HG03064 (cell line): ENCODE data around the gene ACTN3.
"Not testable (repeated sequence)": the region's sequence is repeated elsewhere in the genome, so short reads cannot be mapped to it uniquely, and the experiment has no call there.

ENCODE experiments used
- ATAC-seq: cut with Tn5 transposase; IDR thresholded peaks from one replicate; pipeline ENCODE4 v1.9.1; 2021; ENCODE audit warnings: low read depth; ENCODE audit not compliant: unreplicated experiment

The ACTN3 gene

DNA sequence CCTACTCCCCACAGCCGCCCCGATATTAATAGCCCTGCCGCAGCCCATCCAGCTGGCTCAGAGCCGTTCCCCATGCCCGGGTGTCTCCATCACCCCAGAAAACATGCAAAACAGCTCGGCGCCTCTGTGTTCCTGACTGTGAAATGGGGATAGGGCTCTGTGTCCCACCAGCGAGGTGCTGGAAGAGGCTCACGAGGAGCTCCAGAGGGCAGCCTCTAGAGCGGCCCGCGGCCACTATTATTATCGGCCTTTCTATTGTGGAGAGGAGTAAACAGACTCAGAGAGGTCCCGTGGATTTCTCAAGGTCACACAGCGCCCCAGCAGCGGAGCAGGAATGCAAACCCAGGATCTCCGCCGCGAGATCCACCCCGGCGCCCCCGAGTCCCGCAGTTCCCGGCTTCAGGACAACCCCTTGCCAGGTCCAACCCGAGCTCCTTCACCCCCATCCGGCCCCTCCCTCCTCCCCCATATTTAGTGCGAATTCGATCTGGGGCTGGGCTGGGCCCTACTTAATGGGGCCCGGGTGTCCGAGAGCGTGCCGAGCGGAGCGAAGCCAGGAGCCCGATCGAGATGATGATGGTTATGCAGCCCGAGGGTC lies at the start of gene ACTN3:
Gene ACTN3, plus strand, starts transcription at position 536 of the 598 bp plus-strand sequence. Its CDS starts 35 bp downstream, at position 571.
- ATAC-seq: no peak

DNA sequence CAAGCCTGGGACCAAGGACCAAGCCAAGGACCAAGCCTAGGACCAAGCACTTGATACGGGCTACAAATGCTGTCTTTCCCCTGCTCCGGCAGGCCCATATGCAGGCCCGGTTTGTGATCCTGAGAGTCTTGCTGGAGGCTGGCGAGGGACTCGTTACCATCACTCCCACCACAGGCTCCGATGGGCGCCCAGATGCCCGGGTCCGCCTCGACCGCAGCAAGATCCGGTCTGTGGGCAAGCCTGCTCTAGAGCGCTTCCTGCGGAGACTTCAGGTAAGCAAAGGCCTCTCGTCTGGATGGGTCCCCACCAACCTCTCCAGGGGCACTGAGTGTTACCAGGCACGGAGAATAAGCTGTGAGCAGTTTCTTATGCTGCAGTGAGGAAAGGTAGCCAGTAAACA lies 49.5 kb upstream of the ACTN3 start:
- no peak for ATAC-seq

DNA sequence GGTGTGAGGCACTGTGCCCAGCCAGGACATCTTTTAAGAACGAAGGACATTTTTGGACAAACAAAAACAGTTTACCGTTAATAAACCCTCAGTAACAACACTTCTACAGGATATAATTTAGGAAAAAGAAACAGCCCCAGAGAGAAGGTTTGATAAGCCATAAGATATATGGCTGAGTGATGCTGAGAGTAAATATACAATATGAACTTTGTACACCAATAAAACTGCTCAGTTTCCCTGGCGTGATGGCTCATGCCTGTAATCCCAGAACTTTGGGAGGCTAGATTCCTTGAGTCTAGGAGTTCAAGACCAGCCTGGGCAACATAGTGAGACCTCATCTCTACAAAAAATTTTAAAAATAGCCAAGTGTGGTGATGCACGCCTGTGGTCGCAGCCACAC lies 48.2 kb upstream of the ACTN3 start:
- ATAC-seq: no peak

DNA sequence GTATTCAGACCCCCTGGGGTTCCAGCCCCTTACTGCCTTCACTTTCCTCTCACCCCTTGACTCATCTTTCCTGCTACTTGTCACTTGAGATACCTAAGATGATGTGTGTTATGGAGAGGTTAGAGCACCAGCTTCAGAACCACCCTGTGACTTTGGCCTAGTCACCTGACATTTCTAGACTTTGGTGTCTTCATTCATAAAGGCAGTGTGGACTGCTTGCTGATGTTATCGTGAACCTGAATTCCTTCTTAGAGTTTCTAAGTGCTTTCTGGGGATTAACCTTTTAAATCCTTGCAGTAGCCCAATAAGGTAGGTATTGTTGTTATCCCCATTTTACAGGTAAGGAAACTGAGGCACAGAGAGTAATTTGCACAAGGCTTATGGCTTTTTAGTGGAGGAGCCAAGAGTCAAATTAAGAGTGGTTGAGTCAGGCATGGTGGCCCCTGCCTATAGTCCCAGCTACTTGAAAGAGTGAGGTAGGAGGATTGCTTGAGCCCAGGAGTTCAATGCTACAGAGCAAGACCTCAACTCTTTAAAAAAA lies 41.4 kb upstream of the ACTN3 start:
- ATAC-seq: no peak

DNA sequence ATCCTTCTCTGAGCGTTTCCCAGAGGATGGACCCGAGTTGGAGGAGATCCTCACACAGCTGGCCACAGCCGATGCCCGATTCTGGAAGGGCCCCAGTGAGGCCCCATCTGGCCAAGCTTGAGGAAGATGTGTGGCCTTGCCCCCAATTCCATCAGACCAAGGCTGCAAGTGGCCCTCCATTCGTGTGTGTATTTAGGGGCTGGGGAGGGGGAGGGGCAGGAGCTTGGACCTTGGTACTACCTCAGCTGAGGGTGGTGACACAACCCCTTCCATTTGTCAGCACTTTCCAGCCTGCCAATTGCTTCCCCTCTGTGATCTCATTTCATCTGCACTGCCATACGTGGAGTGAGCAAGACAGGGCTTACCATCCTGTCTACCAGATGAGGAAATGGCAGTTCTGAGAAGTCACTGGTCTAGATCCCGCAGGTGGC lies 37.6 kb upstream of the ACTN3 start:
- ATAC-seq: no peak

DNA sequence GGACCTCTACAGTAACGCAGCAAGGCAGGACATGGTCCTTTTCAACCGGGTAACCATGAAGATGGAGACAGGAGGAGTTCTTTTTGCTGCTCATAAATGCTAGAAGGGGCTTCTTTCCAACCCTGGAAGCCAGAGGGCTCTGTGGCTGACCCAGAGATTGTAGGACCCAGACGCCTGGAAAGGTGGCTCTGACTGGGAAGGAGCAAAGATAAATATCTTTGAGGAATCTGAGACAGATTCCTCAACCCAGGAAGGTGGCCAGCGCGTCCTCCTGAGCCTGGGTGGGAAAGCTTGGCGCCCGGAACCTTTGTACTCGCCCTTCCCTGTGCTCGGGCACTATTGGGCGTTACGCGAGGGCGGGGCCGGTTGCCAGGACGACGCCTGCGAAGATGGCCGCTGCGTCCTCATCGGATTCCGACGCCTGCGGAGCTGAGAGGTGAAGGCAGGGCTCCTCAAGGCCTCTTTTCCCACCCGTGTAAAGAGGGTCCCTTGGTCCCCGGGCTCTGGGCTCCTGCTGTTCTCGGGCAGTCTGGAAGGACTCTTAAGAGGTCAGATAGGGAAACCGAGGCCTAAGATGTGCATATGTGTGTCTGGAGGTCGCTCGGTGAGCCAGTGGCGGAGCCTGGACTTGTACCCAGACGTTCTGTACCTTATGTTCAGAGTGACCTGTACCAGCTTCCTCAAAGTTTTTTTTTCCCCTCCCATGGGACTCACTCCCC lies 36.3 kb upstream of the ACTN3 start, which contains the start of gene BBS1:
Gene BBS1, plus strand, starts transcription at position 365 of the 719 bp plus-strand sequence. Its CDS starts 25 bp downstream, at position 390.
- ATAC-seq: no peak

DNA sequence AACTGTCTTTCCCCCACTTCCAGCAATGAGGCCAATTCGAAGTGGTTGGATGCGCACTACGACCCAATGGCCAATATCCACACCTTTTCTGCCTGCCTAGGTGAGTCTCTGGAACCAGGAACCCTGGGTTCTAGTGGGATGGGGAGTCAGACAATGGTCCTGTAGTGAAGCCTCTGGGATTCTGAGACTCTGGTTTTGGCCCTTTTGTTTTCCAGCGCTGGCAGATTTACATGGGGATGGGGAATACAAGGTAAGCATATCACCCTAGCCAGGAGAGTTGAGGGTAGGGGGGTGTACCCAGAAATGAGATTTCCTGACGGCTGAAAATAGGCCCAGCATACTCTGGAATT lies 35.7 kb upstream of the ACTN3 start:
- no peak for ATAC-seq

DNA sequence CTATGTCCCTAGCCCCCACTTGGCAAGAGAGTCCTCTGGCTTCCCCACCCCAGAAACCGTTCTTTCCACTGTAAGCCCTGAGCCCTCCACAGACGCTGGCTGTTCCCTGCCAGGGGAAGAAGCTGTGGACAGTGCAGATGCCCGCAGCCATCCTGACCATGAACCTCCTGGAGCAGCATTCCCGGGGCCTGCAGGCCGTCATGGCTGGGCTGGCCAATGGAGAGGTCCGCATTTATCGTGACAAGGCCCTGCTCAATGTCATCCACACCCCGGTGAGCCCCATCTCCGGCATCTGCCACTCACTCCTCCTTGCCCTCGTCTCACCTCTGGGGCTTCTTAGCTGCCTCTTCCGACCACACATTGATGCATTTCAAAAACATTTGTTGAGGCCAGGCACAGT lies 23.1 kb upstream of the ACTN3 start:
- ATAC-seq: no peak

DNA sequence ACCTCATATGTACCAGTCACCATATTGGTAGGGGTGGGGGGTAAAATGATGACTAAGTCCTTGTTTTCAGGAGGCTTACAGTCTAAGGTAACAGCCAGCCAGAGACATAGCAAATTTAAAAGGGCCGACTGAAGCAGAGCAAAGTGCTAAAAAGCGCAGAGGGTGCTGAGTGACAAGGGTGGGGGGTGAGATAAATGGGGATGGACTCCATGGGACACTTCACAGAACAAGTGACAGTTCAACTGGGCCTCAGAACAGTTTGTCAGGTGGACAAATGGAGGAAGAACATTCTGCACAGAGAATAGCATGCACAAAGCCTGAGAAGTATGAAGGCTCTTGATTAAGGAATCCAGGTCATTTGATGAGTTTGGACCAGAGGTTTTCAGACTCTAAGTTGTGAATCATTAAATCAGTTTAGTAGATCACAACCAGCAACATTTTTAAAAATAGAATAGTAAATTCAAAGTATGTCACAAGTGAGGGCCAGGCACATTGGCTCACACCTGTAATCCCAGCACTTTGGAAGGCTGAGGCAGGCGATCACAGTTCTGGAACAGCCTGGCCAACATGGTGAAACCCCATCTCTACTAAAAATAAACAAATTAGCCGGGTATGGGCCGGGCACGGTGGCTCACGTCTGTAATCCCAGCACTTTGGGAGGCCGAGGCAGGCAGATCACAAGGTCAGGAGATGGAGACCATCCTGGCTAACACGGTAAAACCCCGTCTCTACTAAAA lies 22.2 kb upstream of the ACTN3 start:
- ATAC-seq: no peak

DNA sequence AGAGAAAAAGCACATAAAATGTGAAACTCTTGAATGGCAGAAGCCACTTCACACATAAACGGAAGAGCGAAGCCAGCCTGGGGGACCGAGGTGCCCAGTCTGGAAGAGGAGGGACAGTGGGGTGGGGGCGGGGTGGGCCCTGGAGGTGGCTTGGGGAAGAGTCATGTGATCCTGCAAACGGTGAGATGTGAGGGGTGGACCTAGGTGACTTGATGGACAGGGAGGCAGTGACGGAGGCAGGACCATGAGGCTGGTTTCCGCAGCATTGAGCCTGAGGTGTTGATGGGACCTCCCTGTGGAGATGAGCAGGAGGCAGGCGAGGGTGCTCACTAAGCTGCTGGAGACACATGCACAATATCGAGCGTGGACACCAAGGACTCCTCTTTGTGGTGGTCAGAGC lies 17.6 kb upstream of the ACTN3 start:
- ATAC-seq: no peak

DNA sequence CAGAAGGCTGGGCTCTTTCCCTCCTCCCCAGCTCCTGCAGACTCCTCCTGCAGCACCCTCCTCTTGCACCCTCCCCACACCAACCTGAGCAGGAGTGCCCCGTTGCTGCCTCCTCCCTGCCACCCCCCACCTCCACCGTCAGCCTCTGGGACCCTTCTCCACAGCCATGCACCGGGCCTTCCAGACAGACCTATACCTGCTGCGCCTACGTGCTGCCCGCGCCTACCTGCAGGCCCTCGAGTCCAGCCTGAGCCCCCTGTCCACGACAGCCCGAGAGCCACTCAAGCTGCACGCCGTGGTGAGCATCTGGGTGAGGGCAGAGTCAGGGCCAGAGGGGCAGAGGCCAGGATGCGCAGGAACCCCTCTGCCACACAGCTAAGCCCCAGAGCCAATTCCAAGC lies 17.0 kb upstream of the ACTN3 start:
- ATAC-seq: no peak

DNA sequence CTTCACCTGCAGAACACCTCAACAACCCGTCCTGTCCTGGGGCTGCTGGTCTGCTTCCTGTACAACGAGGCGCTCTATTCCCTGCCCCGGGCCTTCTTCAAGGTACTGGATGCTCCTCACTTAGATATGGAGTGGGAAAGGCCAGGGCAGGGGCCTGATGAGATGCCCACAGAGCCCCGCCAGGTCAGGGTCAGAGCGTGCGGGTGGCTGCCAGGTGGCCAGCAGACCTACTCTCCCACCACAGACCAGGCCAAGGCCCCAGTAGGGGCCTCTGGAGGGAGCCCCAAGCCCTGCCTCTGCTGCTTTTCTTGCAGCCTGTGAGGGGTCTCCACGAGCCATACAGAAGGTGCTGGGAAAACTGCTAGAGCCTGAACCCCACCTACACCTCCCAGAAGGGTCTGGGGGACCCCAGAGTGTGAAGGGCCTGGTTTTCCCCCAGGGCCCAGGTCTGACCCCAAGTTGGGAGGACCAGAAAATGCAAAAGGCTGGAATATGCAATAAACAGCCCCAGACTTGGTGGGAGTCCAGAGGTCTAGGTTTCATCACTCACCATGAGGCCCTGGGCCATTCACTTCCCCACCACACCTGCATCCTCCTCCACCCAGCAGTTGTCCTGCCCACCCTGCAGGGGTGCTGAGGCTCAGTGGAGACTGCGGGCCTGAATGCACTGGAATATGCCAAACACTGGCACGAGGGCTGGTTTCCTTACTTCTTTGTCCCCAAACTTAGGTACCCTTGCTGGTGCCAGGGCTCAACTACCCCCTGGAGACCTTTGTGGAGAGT lies 15.6 kb upstream of the ACTN3 start:
- no peak for ATAC-seq

DNA sequence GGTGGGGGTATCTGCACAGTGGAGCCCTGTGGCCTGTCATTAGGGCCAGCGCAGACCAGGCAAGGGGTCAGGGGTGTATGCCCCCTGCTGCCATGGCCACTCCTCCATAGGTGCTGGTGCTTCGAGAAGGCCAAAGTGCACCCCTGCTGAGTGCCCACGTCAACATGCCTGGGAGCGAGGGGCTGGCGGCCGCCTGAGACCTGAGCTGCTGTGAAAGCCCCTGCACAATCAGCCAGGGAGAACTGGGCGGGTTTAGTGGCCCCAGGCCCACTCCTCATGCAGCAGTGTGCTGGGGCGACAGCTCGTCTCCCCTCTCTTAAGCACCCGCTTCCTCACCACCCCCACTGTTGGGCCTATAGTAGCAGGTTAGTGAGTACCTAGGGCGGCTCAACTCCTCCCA lies 14.9 kb upstream of the ACTN3 start:
- ATAC-seq: no peak

DNA sequence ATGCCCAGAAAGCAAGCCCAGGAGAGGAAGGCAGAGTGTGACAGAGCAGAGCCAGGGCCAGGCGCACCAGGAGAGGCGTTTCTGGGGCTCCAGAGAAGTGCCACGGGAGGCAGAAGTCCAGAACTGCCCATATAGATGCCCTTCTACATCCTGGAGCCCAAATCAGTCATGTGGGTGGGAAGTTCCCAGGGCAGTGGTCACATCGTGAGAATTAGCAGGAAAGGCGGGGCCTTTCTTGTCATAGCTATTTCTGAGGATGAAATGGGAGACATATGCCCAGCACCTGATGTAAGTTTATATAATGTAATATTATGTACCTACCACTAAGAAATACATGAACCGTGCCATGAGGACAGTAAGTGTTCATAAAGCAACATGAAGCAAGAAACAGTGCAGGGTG lies 13.9 kb upstream of the ACTN3 start:
- no peak for ATAC-seq

DNA sequence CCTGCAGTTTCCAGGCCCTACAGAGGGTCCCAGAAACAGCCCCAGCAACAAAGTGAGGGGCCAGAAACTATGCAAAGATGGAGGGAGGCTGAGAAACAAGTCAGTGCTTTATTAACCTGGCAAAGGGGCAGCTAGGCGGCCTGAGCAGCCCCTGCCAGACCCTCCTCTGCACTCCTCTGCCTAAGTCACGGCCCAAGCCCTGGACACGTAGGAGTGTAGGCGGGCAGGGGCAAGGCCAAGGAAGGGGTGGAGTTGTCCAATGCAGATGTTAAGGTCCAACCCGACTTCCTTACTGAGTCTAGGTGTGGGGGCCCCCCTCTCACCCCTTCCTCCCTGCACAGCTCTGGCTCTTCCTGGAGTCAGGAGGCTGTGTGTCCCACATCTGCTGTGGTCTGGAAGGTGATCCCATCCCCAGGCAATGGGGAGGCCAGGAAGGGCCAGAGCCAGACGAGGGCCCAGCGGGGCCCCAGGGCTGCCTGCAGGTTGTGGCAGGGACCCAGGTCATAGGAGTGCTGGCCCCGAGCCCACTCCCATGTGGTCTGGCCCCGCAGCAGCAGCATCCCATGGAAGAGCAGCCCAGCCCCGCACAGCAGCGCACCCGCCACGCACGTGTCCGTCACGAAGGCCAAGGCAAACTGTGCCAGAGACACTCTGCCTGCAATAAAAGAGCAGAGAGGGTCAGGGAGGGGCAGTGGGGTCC lies 7.4 kb upstream of the ACTN3 start:
- ATAC-seq: no peak

DNA sequence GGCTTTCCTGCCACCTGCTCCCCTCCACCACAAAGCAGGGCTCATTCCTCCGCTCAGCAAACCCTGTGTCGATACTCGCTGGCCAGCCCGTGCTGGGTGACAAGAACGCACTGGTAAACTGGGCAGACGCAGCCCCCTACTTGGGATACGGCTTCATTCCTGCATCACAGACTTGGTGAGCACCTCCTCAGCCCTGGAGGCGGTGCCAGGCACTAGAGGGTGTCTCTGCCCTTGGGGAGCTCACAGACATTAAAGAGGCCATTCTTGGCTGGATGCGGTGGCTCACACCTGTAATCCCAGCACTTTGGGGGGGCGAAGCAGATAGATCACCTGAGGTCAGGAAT lies 6.9 kb upstream of the ACTN3 start:
- ATAC-seq: no peak

DNA sequence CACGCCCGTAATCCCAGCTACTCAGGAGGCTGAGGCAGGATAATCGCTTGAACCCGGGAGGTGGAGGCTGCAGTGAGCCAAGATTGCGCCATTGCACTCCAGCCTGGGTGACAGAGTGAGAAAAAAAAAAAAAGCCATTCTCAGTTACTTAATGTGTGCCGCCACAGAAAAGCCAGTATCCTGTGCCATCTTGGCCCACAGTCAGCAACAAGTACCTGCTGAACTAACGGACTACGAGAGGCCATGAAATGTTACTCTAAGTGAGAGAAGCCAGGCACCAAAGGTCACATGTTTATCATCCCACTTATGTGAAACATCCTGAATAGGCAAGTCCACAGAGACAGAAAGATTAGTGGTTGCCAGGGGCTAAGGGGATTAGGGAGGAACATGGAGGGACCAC lies 6.1 kb upstream of the ACTN3 start:
- not testable (repeated sequence) for ATAC-seq

DNA sequence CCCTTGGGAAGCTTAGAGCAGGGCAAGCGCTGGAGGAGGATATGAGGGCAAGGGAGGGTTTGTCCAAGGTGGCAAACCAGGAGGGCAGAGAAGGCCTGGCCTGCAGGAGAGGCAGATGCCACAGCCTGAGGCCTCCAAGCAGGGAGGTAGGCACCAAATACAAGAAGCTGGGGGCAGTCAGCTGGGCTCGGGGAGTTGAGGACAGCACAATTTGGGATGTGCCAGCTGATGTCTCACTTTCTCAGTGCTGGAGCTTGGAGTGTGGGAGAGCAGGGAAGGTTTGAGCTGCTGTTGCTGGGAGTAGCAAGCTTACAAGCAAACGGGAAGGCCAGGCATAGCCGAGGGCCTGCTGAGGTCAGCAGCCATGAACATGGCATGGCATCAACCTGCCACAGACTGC lies 4.8 kb upstream of the ACTN3 start:
- no peak for ATAC-seq

DNA sequence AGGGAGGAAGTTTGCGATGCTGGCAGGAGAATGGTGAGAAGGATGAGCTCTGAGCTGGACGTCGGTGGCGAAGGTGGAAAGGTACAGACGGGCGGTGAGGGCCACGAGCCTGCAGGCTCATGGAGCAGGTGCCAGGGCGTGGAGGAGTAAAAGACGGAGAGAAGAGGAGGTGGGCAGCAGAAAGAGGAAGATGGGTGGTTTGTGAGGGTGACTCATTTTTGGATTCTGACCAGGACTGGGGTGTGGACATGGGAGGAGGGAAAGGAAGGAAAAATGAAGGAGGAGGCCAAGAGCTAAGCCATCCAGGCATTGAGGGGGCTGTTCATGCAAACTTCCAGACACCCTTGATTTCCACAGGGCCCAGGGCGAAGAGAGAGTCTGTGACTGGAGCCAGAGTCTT lies 4.3 kb upstream of the ACTN3 start:
- no peak for ATAC-seq
